ENCODE measurements around the gene SLC18A3.

SLC18A3 gene

DNA sequence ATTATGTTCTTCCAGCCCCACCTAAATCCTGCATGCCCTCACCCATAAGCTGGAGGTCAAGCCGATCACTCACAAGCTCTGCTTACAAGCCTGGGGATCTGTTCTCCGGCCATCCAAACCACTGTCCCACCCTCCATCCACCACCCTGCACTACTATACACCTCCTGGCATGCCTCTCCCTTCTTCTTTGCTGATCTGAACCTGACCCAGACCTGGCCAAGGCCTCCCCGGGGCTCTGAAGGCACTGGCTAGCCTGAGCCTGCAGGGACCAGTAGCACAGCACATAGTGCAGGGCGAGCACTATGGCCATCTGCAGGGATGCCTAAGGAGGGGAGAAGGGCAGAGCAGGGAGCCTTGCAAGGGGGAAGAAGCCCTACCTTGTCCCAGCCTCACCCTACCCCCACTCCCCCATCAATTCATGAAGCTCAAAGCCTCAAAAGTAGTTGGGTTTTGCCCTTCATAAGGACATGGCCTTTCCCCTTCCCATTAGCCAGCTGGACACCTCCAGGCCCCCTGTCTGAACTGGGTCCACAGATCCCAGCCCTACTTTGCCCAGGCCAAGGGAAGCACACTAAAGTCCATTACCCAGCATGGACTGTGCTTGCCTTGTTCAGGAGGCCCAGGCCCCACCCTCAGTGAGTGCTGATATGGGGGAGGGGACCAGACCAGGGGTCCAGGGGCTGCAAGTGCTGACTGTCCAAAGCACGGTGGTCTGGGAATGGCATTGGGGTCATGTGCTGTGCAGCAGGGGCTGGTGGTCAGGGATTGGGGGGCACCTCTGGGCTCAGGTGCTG is 33.3 kb downstream of the SLC18A3 start:
- no peaks in the 10 kb centered on the region for H3K27me3 ChIP-seq (ENCODE audit: insufficient read depth, poor library complexity, severe bottlenecking)
- no peak overlapping the region for H3K27ac ChIP-seq (replicated peaks)
- TF ChIP-seq POLR2AphosphoS5 (IDR thresholded peaks at IDR 0.05; ENCODE audit: low read depth) (no peak), GABPA (IDR thresholded peaks at IDR 0.05; ENCODE audit: low read depth) (no peak), SPI1 (IDR thresholded peaks at IDR 0.05; ENCODE audit: borderline replicate concordance, low read depth) (no peak)
- TF ChIP-seq, protein P1, sequence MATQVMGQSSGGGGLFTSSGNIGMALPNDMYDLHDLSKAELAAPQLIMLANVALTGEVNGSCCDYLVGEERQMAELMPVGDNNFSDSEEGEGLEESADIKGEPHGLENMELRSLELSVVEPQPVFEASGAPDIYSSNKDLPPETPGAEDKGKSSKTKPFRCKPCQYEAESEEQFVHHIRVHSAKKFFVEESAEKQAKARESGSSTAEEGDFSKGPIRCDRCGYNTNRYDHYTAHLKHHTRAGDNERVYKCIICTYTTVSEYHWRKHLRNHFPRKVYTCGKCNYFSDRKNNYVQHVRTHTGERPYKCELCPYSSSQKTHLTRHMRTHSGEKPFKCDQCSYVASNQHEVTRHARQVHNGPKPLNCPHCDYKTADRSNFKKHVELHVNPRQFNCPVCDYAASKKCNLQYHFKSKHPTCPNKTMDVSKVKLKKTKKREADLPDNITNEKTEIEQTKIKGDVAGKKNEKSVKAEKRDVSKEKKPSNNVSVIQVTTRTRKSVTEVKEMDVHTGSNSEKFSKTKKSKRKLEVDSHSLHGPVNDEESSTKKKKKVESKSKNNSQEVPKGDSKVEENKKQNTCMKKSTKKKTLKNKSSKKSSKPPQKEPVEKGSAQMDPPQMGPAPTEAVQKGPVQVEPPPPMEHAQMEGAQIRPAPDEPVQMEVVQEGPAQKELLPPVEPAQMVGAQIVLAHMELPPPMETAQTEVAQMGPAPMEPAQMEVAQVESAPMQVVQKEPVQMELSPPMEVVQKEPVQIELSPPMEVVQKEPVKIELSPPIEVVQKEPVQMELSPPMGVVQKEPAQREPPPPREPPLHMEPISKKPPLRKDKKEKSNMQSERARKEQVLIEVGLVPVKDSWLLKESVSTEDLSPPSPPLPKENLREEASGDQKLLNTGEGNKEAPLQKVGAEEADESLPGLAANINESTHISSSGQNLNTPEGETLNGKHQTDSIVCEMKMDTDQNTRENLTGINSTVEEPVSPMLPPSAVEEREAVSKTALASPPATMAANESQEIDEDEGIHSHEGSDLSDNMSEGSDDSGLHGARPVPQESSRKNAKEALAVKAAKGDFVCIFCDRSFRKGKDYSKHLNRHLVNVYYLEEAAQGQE (IDR thresholded peaks at IDR 0.05; ENCODE audit: insufficient replicate concordance, low read depth) = no peak
- TF ChIP-seq, protein P2, sequence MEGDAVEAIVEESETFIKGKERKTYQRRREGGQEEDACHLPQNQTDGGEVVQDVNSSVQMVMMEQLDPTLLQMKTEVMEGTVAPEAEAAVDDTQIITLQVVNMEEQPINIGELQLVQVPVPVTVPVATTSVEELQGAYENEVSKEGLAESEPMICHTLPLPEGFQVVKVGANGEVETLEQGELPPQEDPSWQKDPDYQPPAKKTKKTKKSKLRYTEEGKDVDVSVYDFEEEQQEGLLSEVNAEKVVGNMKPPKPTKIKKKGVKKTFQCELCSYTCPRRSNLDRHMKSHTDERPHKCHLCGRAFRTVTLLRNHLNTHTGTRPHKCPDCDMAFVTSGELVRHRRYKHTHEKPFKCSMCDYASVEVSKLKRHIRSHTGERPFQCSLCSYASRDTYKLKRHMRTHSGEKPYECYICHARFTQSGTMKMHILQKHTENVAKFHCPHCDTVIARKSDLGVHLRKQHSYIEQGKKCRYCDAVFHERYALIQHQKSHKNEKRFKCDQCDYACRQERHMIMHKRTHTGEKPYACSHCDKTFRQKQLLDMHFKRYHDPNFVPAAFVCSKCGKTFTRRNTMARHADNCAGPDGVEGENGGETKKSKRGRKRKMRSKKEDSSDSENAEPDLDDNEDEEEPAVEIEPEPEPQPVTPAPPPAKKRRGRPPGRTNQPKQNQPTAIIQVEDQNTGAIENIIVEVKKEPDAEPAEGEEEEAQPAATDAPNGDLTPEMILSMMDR (IDR thresholded peaks at IDR 0.05; ENCODE audit: insufficient read depth, low read length) = no peak
- no peak for DNase-seq (ENCODE audit: low read depth in 1 of 2, low spot score in 1 of 2)
- no peak overlapping the region for H3K4me3 ChIP-seq (replicated peaks; ENCODE audit: insufficient read depth, low read length)

DNA sequence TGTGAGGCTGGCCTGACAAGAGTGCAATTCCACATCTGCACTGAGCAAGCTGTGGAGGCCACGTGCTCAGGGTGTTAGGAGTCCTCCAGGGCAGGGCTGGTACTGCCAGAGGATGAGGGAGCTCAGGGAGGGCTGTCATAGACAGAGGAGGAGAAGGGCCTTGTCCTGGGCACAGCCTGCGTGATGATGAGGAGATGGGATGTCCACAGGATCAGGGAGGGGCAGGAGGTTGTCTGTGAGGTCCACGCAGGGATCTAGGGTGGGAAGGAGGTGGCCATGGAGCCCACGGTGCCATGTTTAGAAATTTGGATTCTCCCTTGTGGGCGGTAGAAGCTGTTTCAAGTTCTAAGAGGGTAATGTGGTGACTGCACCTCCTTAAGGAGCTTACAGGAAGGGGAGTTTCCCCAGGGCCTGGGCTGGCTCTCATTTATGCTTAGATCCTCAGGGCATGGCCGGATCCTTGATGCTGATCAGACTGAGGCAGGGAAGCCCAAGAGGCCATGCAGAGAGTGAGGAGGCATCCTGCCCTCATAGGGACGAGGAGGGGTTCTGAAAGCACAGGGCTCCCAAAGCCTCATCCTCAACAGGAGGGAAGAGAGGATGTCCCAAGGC is 34.0 kb downstream of the SLC18A3 start:
- TF ChIP-seq, protein P2 (IDR thresholded peaks at IDR 0.05; ENCODE audit: insufficient read depth, low read length) = no peak
- TF ChIP-seq GABPA (IDR thresholded peaks at IDR 0.05; ENCODE audit: low read depth) = no peak
- TF ChIP-seq, protein P1 (IDR thresholded peaks at IDR 0.05; ENCODE audit: insufficient replicate concordance, low read depth) = no peak
- H3K4me3 ChIP-seq (replicated peaks; ENCODE audit: insufficient read depth, low read length) = no peak overlapping the region
- H3K27ac ChIP-seq (replicated peaks) = no peak overlapping the region
- no peaks in the 10 kb centered on the region for H3K27me3 ChIP-seq (ENCODE audit: insufficient read depth, poor library complexity, severe bottlenecking)
- no peak for DNase-seq (ENCODE audit: low read depth in 1 of 2, low spot score in 1 of 2)

DNA sequence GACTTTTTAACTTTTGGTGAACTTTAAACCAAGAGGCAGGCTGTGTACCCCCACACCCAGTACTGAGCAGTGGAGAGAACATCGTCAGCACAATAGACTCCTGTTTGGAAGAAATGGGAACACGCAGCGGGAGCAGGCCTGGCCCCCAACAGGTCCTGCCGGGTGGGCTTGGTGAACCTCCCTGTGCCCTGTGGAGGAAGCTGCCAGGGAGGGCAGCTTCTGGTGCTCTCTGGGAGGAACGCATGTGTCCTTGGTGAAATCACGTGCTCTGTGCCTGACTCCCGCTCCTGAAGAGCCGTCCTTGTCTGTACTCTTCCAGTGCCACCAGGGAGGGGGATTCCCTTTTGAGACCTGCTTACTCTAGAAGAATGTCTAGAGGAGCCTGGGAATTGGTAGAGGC is 35.3 kb downstream of the SLC18A3 start:
- no peak overlapping the region for H3K4me3 ChIP-seq (replicated peaks; ENCODE audit: insufficient read depth, low read length)
- H3K27ac ChIP-seq (replicated peaks) = peak overlapping the region; percentile 41
- no peaks in the 10 kb centered on the region for H3K27me3 ChIP-seq (ENCODE audit: insufficient read depth, poor library complexity, severe bottlenecking)
- peak in 1 of 2 experiments; percentile 35 for DNase-seq (ENCODE audit: low read depth in 1 of 2, low spot score in 1 of 2)
- TF ChIP-seq POLR2AphosphoS5 (IDR thresholded peaks at IDR 0.05; ENCODE audit: low read depth) (no peak), GABPA (IDR thresholded peaks at IDR 0.05; ENCODE audit: low read depth) (no peak), SPI1 (IDR thresholded peaks at IDR 0.05; ENCODE audit: borderline replicate concordance, low read depth) (no peak)
- TF ChIP-seq, protein P1 (IDR thresholded peaks at IDR 0.05; ENCODE audit: insufficient replicate concordance, low read depth) = no peak
- TF ChIP-seq, protein P2 (IDR thresholded peaks at IDR 0.05; ENCODE audit: insufficient read depth, low read length) = no peak

All from HL-60 (cell line).